Right cardiac atrium (tissue), 5 donors: ENCODE results near the gene EDC3. TPM values are rescaled to one million over a fixed set of nuclear protein-coding genes. Genes with fewer than 3 reads are reported as not detected.
"Not testable (repeated sequence)": the region's sequence is repeated elsewhere in the genome, so short reads cannot be mapped to it uniquely, and the experiment has no call there.

Source experiments
- ATAC-seq, 2 donors: fragments of 200-7000 bp; cut with Tn5 transposase; one replicate each; pipeline versions ENCODE4 v1.8.0 to v1.9.1; 2020; ENCODE audit warnings: moderate library complexity in 2 of 2, mild to moderate bottlenecking in 1 of 2
- DNase-seq, 3 donors: peaks; one replicate each; pipeline ENCODE4 v3.0.0-alpha.2; 2020
- H3K27ac ChIP-seq: one replicate; pipeline ENCODE4 v1.5.1; 2013; ENCODE audit warnings: mild to moderate bottlenecking, low read length, control low read depth, moderate library complexity
- H3K27me3 ChIP-seq: one replicate; pipeline ENCODE4 v1.6.1; 2013; ENCODE audit not compliant: control insufficient read depth, insufficient read depth
- H3K4me1 ChIP-seq: one replicate; pipeline ENCODE4 v1.6.1; 2013; ENCODE audit warnings: low read length; ENCODE audit not compliant: control insufficient read depth, insufficient read depth
- H3K4me3 ChIP-seq: one replicate; pipeline ENCODE4 v1.5.1; 2013; ENCODE audit warnings: low read length, control low read depth
- H3K9me3 ChIP-seq: one replicate; pipeline ENCODE4 v1.6.1; 2013; ENCODE audit warnings: low read length; ENCODE audit not compliant: control insufficient read depth
- WGBS: extraction: QIAGEN DNeasy Blood & Tissue Kit; methylation state at CpG from one replicate; pipeline ENCODE4 v1.1.7; 2013; 5-methylcytosine and 5-hydroxymethylcytosine counted together
- intact Hi-C, 4 donors: fragments of 100-400 bp; cut with DNase I; formaldehyde crosslinking; loops; one replicate each; pipeline versions ENCODE4 v1.11.0 to v1.14.0; 2022 to 2023
- long read RNA-seq, 4 donors: library from polyadenylated mRNA; unstranded; transcript quantifications; one replicate each; pipeline ENCODE4 v2.0.0, GENCODE V29; 2020 to 2021
- polyA plus RNA-seq: library from polyadenylated mRNA; stranded (reverse); fragments of 200-250 nt; gene quantifications from one replicate; pipeline ENCODE4 v1.2.3, GENCODE V29; 2013
- total RNA-seq, 4 donors: library from RNA; stranded (reverse); fragmentation: NEBNext Ultra II Directional; extraction: Animal tissue kit (Norgen Biotek cat#: 25700); gene quantifications; one replicate each; pipeline ENCODE4 v1.2.1, GENCODE V29; 2021
- donor health status: healthy with polysubstance abuse.
- donor health status: DM: no; HTN: yes; CAD: no.
- donor health status: DM: no; HTN: no; CAD: no.
- donor health status: DM: no; HTN: yes; CAD: no; lungs with severe emphysema.
- donor health status: DM: yes; HTN: yes; CAD: no.

Gene EDC3, protein sequence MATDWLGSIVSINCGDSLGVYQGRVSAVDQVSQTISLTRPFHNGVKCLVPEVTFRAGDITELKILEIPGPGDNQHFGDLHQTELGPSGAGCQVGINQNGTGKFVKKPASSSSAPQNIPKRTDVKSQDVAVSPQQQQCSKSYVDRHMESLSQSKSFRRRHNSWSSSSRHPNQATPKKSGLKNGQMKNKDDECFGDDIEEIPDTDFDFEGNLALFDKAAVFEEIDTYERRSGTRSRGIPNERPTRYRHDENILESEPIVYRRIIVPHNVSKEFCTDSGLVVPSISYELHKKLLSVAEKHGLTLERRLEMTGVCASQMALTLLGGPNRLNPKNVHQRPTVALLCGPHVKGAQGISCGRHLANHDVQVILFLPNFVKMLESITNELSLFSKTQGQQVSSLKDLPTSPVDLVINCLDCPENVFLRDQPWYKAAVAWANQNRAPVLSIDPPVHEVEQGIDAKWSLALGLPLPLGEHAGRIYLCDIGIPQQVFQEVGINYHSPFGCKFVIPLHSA
- total RNA-seq (10 to 100 TPM; 14.1 to 19.7 (median 17.2) TPM), polyA plus RNA-seq (8.6 TPM)
- long read RNA-seq, donor 1, transcript EDC3-201 (7 exons, 3,763 nt), result major isoform, 10 of 20 reads
- long read RNA-seq, donor 1, partial matches to known transcripts, result 2 of 20 reads
- long read RNA-seq, donor 1, other reads (novel, unspliced or antisense), result 5 of 20 reads
- long read RNA-seq, donor 2, transcript EDC3-201 (7 exons, 3,763 nt), result major isoform, 9 of 20 reads
- long read RNA-seq, donor 2, partial matches to known transcripts, result 2 of 20 reads
- long read RNA-seq, donor 2, other reads (novel, unspliced or antisense), result 6 of 20 reads
- long read RNA-seq, donor 3, transcript EDC3-201 (7 exons, 3,763 nt), result major isoform, 22 of 70 reads
- long read RNA-seq, donor 3, transcript EDC3-214 (8 exons, 1,825 nt), result minor isoform, 6 of 70 reads
- long read RNA-seq, donor 3, partial matches to known transcripts, result 14 of 70 reads
- long read RNA-seq, donor 3, other reads (novel, unspliced or antisense), result 25 of 70 reads
- long read RNA-seq, donor 4, partial matches to known transcripts, result 5 of 16 reads
- long read RNA-seq, donor 4, other reads (novel, unspliced or antisense), result 6 of 16 reads

DNA sequence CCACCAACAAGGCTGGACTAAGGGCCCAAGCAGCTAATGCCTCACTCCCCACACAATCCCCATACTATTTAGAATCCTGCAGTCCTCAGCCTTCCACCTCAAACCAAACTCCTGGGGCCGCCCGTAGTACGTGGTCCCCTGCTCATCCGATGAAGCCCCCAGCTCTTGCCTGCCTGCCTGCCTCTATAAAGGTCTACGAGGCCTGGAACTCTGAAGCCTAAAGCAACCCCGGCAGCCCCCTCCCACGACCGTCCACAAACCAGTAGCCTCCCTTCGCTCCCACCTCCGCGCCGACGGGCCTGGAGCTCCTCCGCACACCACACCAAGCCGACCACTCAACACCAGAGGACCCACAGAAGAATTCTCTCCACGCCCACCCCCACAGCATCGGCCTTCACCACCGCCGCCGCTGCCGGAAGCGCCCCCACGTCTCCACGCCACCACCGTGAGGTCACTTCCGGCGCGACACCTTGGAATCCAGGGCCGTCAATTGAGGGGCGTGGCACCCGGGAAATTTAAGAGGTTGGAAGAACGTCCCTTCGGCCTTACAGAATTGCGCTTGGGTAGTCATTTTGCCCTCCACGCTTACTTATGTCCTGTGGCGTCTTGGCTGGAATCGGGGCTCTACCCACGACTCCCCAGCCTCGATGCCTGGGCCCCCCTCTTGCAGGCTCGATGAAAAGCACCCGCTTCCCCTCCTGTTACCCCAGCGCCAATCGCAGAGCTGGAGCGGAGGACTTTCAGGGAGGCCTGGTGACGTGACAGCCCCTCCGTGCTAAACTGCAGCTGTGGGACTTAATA, at the start of gene EDC3:
Gene EDC3, minus strand, starts transcription at position 428 of the 801 bp plus-strand sequence. CDS start 20,900 bp downstream, outside the sequence.
- ATAC-seq (peak; percentile 98), DNase-seq (peak; percentile 92 to 96 (median 94))
- Histone ChIP-seq H3K27me3 (no peaks in the 10 kb centered on the region), H3K4me1 (no peaks in the 10 kb centered on the region), H3K4me3 (peak within 1 kb of the TSS; percentile 90), H3K27ac (peak within 1 kb of the TSS; percentile 28), H3K9me3 (no peaks in the 10 kb centered on the region)
- under 1% methylated on average over 46 of the region's 46 CpGs for WGBS
- intact Hi-C loops, result no loop called here

- H3K4me1 ChIP-seq, result no peaks in the 10 kb centered on the region
- H3K9me3 ChIP-seq, result no peaks in the 10 kb centered on the region
- no peak overlapping the region for H3K27ac ChIP-seq
- no peak for ATAC-seq
- H3K4me3 ChIP-seq, result no peak overlapping the region
- 76% methylated on average over 5 of the region's 5 CpGs for WGBS
- intact Hi-C loops, result no loop called here
- no peak for DNase-seq
- H3K27me3 ChIP-seq, result no peaks in the 10 kb centered on the region
These were observed 46.6 kb upstream of the EDC3 start for GRCh38 chr15:74742422-74742821.

GRCh38 chr15:74738239-74738638, 42.4 kb upstream of the EDC3 start:
- H3K4me1 ChIP-seq, H3K9me3 ChIP-seq, H3K27me3 ChIP-seq, intact Hi-C loops, H3K4me3 ChIP-seq, ATAC-seq, DNase-seq, H3K27ac ChIP-seq: not testable (repeated sequence)
- 53% methylated on average over 5 of the region's 5 CpGs for WGBS

GRCh38 chr15:74735305-74735704, 39.5 kb upstream of the EDC3 start:
- 88% methylated on average over 3 of the region's 3 CpGs for WGBS
- Histone ChIP-seq H3K27me3 (no peaks in the 10 kb centered on the region), H3K4me1 (no peaks in the 10 kb centered on the region), H3K9me3 (no peaks in the 10 kb centered on the region), H3K27ac (no peak overlapping the region), H3K4me3 (no peak overlapping the region)
- intact Hi-C loops, result no loop called here
- ATAC-seq (no peak), DNase-seq (no peak)

GRCh38 chr15:74733269-74733668, 37.4 kb upstream of the EDC3 start:
- intact Hi-C loops, result no loop called here
- Histone ChIP-seq H3K27me3 (no peaks in the 10 kb centered on the region), H3K4me1 (no peaks in the 10 kb centered on the region), H3K27ac (no peak overlapping the region), H3K9me3 (no peaks in the 10 kb centered on the region), H3K4me3 (no peak overlapping the region)
- DNase-seq (no peak), ATAC-seq (no peak)
- WGBS, result 91% methylated on average over 3 of the region's 3 CpGs

- no peak overlapping the region for H3K27ac ChIP-seq
- WGBS, result 88% methylated on average over 5 of the region's 5 CpGs
- H3K4me3 ChIP-seq, result no peak overlapping the region
- DNase-seq (no peak), ATAC-seq (no peak)
- intact Hi-C loops, result no loop called here
- H3K9me3 ChIP-seq, result no peaks in the 10 kb centered on the region
- H3K4me1 ChIP-seq, result no peaks in the 10 kb centered on the region
- no peaks in the 10 kb centered on the region for H3K27me3 ChIP-seq
These were observed 37.0 kb upstream of the EDC3 start for GRCh38 chr15:74732846-74733245.

- Histone ChIP-seq H3K4me3 (no peak overlapping the region), H3K9me3 (no peaks in the 10 kb centered on the region), H3K4me1 (no peaks in the 10 kb centered on the region), H3K27ac (no peak overlapping the region), H3K27me3 (no peaks in the 10 kb centered on the region)
- no peak for DNase-seq
- WGBS, result 78% methylated on average over 7 of the region's 7 CpGs
- ATAC-seq, result no peak
- intact Hi-C loops, result no loop called here
These were observed 34.9 kb upstream of the EDC3 start for GRCh38 chr15:74730619-74731316.

DNA sequence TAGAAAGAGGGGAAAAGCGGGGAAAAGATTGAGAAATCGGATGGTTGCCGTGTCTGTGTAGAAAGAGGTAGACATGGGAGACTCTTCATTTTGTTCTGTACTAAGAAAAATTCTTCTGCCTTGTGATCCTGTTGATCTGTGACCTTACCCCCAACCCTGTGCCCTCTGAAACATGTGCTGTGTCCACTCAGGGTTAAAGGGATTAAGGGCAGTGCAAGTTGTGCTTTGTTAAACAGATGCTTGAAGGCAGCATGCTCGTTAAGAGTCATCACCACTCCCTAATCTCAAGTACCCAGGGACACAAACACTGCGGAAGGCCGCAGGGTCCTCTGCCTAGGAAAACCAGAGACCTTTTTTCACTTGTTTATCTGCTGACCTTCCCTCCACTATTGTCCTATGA, 33.5 kb upstream of the EDC3 start:
- H3K27me3 ChIP-seq, DNase-seq, ATAC-seq, H3K4me3 ChIP-seq, intact Hi-C loops, H3K4me1 ChIP-seq, H3K9me3 ChIP-seq, H3K27ac ChIP-seq: not testable (repeated sequence)
- 66% methylated on average over 6 of the region's 6 CpGs for WGBS

- H3K4me3 ChIP-seq, H3K9me3 ChIP-seq, intact Hi-C loops, H3K27ac ChIP-seq, ATAC-seq, H3K4me1 ChIP-seq, DNase-seq, H3K27me3 ChIP-seq: not testable (repeated sequence)
- 79% methylated on average over 22 of the region's 30 CpGs for WGBS
These were observed 32.9 kb upstream of the EDC3 start for GRCh38 chr15:74728699-74729098.

- DNase-seq (peak in 1 of 3 donors; percentile 53), ATAC-seq (peak; percentile 53 to 54)
- no peaks in the 10 kb centered on the region for H3K27me3 ChIP-seq
- no peak overlapping the region for H3K4me3 ChIP-seq
- WGBS, result 59% methylated on average over 7 of the region's 7 CpGs
- intact Hi-C loops, result no loop called here
- H3K4me1 ChIP-seq, result no peaks in the 10 kb centered on the region
- no peak overlapping the region for H3K27ac ChIP-seq
- no peaks in the 10 kb centered on the region for H3K9me3 ChIP-seq
These were observed 31.9 kb upstream of the EDC3 start for GRCh38 chr15:74727727-74728126.
